NCI-H1694 (cell line): ENCODE results near the gene CADM2.
"Not testable (repeated sequence)": the region's sequence is repeated elsewhere in the genome, so short reads cannot be mapped to it uniquely, and the experiment has no call there.

Experiments used
- DNase-seq: peaks from one replicate; lab custom pipeline; 2025; lab: John Stamatoyannopoulos, UW

Gene CADM2

GRCh38 chr3:85670634-85671205, 711.9 kb downstream of the CADM2 start:
- DNase-seq, result no peak

- no peak for DNase-seq
Measured at GRCh38 chr3:85672761-85673160, 714.0 kb downstream of the CADM2 start.

- DNase-seq, result no peak
Measured at GRCh38 chr3:85678713-85679112, 719.9 kb downstream of the CADM2 start.

- DNase-seq, result no peak
Measured at GRCh38 chr3:85681906-85682305, 723.1 kb downstream of the CADM2 start.

DNA sequence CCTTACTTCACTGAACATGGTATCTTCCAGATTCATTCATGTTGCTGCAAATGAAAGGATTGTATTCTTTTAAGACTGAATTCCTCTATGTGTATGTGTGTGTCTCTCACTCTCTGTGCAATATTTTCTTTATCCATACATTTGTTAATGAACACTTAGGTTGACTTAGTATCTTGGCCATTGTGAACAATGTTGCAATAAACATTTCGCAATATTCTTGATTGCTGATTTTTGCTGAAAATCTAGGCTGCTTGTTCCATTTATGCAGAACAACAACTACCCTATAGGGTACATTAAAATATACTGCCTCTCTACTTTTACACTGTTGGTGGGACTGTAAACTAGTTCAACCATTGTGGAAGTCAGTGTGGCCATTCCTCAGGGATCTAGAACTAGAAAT, 732.4 kb downstream of the CADM2 start:
- DNase-seq, result no peak

DNA sequence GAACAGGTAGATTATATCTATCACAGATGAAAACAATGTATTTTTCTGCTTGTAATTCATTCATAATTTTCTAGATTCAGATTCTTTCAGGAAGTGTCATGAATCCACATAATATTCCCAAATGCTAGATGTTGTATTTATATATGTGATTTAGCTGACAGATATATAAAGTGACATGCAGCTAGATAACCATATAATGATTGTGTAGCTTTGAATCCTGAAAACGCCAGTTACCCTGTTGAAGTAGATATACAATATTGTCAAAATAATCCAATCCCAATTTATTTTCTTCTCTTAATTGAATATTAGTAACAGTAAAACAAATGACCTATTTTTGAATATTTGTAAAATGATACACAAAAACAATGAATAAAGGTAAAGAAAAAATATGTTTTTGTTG, 738.4 kb downstream of the CADM2 start:
- no peak for DNase-seq

GRCh38 chr3:85706130-85706529, 747.3 kb downstream of the CADM2 start:
- DNase-seq, result no peak

GRCh38 chr3:85708325-85708724, 749.5 kb downstream of the CADM2 start:
- DNase-seq, result not testable (repeated sequence)

DNA sequence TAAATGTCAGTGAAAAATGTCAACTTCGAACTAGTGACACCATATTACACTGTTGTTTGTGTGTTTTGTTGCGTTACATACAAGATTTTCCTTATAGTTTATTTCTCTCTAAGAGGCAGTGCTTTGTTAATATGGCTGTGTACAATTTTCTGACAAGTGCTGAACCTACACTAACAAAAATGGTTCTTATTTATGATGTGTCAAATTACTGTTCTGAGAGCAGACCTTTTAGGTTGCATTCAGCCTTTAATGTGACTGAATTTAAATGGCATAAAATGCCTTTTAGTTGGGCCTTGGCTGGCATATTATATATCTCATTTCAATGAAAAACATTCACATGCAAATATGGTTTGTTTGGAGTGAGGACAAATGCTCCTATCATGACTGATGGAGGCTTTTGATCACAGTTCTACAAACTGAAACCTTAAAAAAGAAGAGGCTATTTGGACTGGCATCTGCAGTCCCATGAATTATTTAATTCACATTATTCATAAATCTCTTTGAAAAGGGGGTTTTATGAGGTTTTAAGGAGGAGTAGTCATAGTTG, 750.6 kb downstream of the CADM2 start:
- no peak for DNase-seq

DNA sequence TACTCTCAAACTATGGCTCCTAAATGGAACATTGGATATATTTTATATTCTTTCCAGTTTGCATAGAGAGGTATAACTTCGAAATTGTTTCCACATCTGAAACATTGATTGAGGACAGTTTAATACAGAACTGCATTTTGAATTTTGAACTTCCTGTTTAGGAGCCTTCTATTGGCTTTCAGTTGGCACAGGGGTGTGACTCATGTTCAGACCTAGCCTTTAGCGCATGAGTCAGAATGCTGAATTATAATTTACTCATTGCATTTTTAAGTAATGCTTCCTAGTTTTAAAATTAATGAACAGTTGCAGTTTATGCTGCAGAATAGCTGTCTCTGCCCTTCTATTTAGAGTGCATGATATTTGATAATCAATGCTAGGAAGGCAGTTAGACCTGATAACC, 751.7 kb downstream of the CADM2 start:
- no peak for DNase-seq

DNA sequence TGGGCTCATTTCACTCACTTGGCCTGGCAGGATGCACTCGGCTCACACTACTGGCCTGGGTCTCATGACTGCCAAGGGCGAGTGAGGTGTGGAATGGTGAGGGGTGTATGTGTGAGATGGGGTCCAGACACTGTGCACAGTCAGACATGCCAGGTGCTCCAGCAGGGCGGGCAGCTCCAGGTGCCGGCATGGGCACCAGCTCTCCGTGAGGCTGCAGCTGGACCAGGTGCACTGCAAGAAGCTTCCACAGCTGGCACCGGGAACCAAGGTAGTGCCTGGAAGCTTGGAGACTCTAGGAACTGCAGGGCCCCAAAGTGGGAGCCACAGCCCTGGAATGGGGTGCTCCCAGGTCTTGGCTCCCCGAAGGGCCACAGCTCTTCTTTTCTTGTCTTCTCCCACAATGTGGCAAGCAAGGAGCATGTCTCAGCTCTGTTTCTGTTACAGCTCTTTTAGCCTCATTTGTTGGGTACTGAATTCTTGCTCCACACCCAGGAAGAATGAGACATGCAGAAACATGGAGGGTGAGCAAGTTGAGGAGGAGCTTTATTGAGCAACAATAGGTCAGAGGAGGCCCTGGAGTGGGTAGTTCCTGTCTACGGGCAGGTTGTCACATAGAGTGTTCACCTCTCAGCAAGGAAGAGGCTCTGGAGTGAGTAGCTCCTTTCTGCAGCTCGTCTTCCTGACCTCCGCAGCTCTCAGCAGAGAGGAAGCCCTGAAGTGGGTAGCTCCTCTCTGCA, 762.8 kb downstream of the CADM2 start:
- no peak for DNase-seq

GRCh38 chr3:85725809-85726208, 767.0 kb downstream of the CADM2 start:
- no peak for DNase-seq

GRCh38 chr3:85726241-85726640, 767.5 kb downstream of the CADM2 start:
- no peak for DNase-seq

- DNase-seq, result no peak
Measured at GRCh38 chr3:85737846-85738245, 779.1 kb downstream of the CADM2 start.

DNA sequence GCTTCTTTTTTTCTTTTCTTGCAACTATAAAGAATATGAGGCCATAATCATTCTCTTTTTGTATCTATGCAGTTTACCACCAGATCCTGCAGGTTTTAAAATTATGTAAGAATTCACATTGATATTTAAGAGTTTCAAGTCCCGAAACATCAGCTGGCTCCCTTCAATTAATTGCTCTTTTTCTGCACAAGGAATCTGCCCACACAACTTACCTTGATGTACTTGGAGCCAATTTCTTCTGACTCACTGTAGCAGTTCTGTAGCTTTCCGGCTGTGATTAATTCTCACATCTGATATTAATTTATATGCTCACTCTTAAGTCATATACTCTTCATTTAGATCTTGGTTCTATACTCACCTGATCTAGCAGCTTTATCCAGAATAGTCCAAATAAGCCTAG, 781.8 kb downstream of the CADM2 start:
- DNase-seq, result no peak

DNA sequence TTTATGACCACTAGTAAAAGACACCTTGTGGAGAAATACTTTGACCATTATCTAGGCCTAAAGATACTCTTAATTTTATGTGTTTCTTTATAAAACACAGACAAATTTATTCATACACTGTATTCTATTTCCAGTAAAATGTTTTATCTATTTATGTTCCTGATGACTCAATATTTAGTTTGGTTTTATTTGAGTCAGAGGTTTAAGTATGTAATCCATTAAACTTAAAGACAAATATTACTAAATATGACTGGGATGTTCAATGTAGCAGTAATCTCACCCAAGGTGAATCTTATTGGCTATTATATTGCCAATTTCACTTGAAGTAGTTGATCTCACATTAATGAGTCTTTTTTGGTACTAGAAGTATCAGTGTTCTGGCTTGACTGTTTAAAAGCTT, 799.7 kb downstream of the CADM2 start:
- no peak for DNase-seq

GRCh38 chr3:85760342-85760741, 801.6 kb downstream of the CADM2 start:
- DNase-seq, result no peak

GRCh38 chr3:85780806-85781205, 822.0 kb downstream of the CADM2 start:
- no peak for DNase-seq

- DNase-seq, result no peak
Measured at GRCh38 chr3:85781806-85782205, 823.0 kb downstream of the CADM2 start.

DNA sequence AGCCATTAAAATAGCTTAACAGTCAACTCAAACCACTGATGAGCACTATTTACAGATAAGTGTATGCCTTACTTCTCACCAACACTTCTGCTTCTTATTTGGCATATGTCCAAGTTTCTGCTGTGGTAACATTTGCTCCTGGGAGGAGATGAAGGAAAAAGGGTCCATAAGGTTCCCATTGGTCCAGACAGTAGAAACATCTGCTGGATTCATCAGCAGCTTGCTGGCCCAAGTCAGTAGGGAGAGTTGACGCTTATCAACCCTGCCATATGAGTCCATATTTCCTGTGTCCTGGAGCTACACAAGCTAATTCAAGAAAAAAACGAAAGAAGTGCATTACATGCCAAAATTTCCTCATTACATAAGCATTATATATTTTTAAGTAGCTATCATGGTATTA, 824.5 kb downstream of the CADM2 start:
- DNase-seq, result no peak

- DNase-seq, result no peak
Measured at GRCh38 chr3:85785766-85786165, 827.0 kb downstream of the CADM2 start.

DNA sequence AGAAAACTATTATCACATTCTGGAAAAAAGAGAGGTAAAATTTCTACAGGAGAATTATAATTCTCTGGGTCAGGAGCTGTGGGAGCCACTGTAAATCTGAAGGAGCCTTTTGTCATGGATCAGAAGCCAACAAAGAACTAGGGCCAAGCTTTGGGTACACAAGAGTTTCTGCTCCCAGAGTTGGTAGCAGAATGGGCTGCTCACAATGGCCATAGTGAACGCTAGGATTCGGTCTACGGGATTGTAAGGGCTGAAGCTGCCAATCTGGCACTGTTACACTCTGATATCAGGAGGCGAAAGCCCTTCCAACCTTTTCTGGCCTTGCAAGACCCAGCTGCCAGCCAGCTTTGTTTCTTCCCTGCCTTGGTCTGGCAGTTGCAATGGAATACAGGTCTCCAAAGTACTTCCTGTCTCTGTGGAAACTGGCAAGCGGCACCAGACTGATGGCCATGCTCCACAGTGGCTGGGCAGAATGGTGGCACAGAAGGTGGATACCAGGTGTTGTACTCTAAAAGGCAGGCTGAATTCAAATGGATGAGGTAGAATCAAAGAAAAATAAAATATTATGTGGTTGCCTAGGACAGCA, 831.7 kb downstream of the CADM2 start:
- DNase-seq, result no peak

- no peak for DNase-seq
Measured at GRCh38 chr3:85796140-85796539, 837.4 kb downstream of the CADM2 start.
